ENCODE measurements around the gene ADM5.

GRCh38 chr19:49690079-49690655 is 773 bp downstream of the ADM5 start:
- TF ChIP-seq POLR2A (IDR thresholded peaks at IDR 0.05) (no peak), CTCF (IDR thresholded peaks at IDR 0.05) (no peak)

Data from thyroid gland (tissue), 4 donors.